ENCODE data around the gene MAPK12.

The MAPK12 gene

GRCh38 chr22:50258361-50259292 lies 2.9 kb downstream of the MAPK12 start:
- Histone ChIP-seq H3K4me1 (peaks cover 10% of the 10 kb centered on the region), H3K9me3 (no peaks in the 10 kb centered on the region), H3K4me3 (ENCODE audit: low read depth, low read length) (no peak overlapping the region), H3K36me3 (peaks cover 31% of the 10 kb centered on the region), H3K27me3 (no peaks in the 10 kb centered on the region)
- no peak for DNase-seq
- no peak for TF ChIP-seq CTCF (IDR thresholded peaks at IDR 0.05; ENCODE audit: low read depth, low read length)

GRCh38 chr22:50257451-50258360 lies 3.8 kb downstream of the MAPK12 start:
- peaks cover 36% of the 10 kb centered on the region for H3K36me3 ChIP-seq
- no peak for TF ChIP-seq CTCF (IDR thresholded peaks at IDR 0.05; ENCODE audit: low read depth, low read length)

GRCh38 chr22:50257041-50257440 lies 4.4 kb downstream of the MAPK12 start:
- Histone ChIP-seq H3K36me3 (peaks cover 36% of the 10 kb centered on the region), H3K4me1 (peaks cover under 1% of the 10 kb centered on the region), H3K27me3 (no peaks in the 10 kb centered on the region), H3K4me3 (ENCODE audit: low read depth, low read length) (no peak overlapping the region), H3K9me3 (no peaks in the 10 kb centered on the region)
- TF ChIP-seq CTCF (IDR thresholded peaks at IDR 0.05; ENCODE audit: low read depth, low read length): no peak
- no peak for DNase-seq

More at GRCh38 chr22:50257451-50258360, 3.8 kb downstream of the MAPK12 start:
- no peaks in the 10 kb centered on the region for H3K27me3 ChIP-seq
- no peak for DNase-seq
- H3K9me3 ChIP-seq: no peaks in the 10 kb centered on the region
- peaks cover 5% of the 10 kb centered on the region for H3K4me1 ChIP-seq
- no peak overlapping the region for H3K4me3 ChIP-seq (ENCODE audit: low read depth, low read length)

- no peak for DNase-seq
- TF ChIP-seq CTCF (IDR thresholded peaks at IDR 0.05; ENCODE audit: low read depth, low read length): no peak
- Histone ChIP-seq H3K27me3 (no peaks in the 10 kb centered on the region), H3K4me3 (ENCODE audit: low read depth, low read length) (no peak overlapping the region), H3K4me1 (0 out of 2 replicates have a peak, but pooled peaks cover 2% of the 10 kb centered on the region), H3K9me3 (no peaks in the 10 kb centered on the region), H3K36me3 (peaks cover 36% of the 10 kb centered on the region)
Measured at GRCh38 chr22:50256258-50256862, 5.1 kb downstream of the MAPK12 start.

- no peak for TF ChIP-seq CTCF (IDR thresholded peaks at IDR 0.05; ENCODE audit: low read depth, low read length)
- peaks cover 36% of the 10 kb centered on the region for H3K36me3 ChIP-seq
- no peaks in the 10 kb centered on the region for H3K9me3 ChIP-seq
- no peak for DNase-seq
- no peak overlapping the region for H3K4me3 ChIP-seq (ENCODE audit: low read depth, low read length)
- H3K4me1 ChIP-seq: 0 out of 2 replicates have a peak, but pooled peaks cover 2% of the 10 kb centered on the region
- no peaks in the 10 kb centered on the region for H3K27me3 ChIP-seq
Measured at GRCh38 chr22:50255607-50256006, 5.9 kb downstream of the MAPK12 start.
